ENCODE results near the gene SEZ6.
A peak's percentile ranks its signal among the peaks of the same experiment; 100 is the strongest.

The SEZ6 gene

DNA sequence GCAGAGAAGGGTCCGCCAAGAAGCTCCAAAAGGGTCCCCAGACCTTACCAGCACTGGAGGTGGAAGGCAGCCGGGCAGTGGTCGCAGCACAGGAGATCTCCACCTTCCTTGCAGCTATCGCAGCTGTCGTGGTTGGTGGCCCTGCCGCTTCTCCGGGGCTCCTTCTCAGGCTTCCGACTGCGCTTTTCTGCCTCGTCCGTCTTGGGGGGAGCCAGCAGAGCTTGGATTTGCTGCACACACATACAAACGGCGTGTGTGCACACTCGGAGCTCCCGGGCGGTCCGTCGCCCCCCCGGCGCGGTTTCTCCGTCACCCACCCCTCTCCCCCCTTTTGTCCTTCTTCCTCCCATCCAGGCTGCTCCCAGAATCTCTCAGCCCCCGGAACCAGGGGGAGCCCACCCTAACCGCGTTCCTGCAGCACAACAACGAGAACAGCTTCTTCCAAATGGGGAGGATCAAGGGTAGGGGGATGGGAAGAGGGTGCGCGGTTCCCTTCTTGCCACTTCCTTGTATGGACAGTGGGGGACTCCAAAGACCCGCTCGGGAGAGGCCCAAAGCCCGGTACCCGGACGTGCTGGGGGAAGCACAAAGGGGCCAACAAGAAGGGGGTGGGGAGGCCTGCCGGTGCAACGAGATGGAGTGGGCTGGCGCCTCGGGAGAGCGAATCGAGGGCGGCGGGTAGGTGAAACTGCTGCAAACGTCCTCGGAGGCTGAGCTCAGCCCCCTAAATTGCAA lies 55.6 kb downstream of the SEZ6 start:
- Mint-ChIP-seq H3K27ac (peak overlapping the region; percentile 97), H3K9me3 (no peaks in the 10 kb centered on the region), H3K4me1 (peaks cover 25% of the 10 kb centered on the region), H3K4me3 (no peak overlapping the region), H3K36me3 (peaks cover 52% of the 10 kb centered on the region)
- ATAC-seq (no peak), DNase-seq (ENCODE audit: low spot score in 2 of 2) (peak; percentile 22 to 80)

- ATAC-seq = no peak
- peak; percentile 44 to 87 for DNase-seq (ENCODE audit: low spot score in 2 of 2)
Observed at GRCh38 chr17:28949185-28950016, 56.4 kb downstream of the SEZ6 start.

GRCh38 chr17:28948873-28949184 lies 57.0 kb downstream of the SEZ6 start:
- Mint-ChIP-seq H3K36me3 (peaks cover 65% of the 10 kb centered on the region), H3K4me1 (peaks cover 37% of the 10 kb centered on the region), H3K27ac (peak overlapping the region; percentile 97), H3K9me3 (no peaks in the 10 kb centered on the region), H3K4me3 (no peak overlapping the region)
- ATAC-seq (no peak), DNase-seq (ENCODE audit: low spot score in 2 of 2) (no peak)

More at GRCh38 chr17:28949185-28950016, 56.4 kb downstream of the SEZ6 start:
- H3K4me3 Mint-ChIP-seq = no peak overlapping the region
- H3K9me3 Mint-ChIP-seq = no peaks in the 10 kb centered on the region
- peaks cover 59% of the 10 kb centered on the region for H3K36me3 Mint-ChIP-seq
- H3K27ac Mint-ChIP-seq = peak overlapping the region; percentile 97
- H3K4me1 Mint-ChIP-seq = peaks cover 31% of the 10 kb centered on the region

DNA sequence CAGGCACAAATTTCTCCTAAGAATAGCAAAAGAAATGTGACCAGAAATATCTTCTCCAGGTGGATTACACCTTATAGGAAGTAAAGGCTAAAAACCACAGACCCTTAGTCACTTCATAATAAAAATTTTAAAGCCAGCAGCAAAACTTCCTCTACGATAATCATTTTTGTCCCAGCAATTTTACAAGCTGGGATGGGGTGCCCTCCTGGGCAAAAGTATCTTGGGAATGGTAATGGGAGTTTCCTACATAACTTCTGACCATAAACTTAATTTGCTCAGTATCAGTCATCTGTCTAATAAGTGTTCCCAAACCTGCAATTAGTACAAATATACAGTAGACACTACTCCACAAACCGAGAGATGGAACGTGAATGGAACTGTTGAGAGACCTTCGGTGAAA lies 57.5 kb downstream of the SEZ6 start:
- Mint-ChIP-seq H3K4me1 (peaks cover 42% of the 10 kb centered on the region), H3K9me3 (no peaks in the 10 kb centered on the region), H3K36me3 (peaks cover 70% of the 10 kb centered on the region), H3K27ac (peak overlapping the region; percentile 97), H3K4me3 (no peak overlapping the region)
- no peak for DNase-seq (ENCODE audit: low spot score in 2 of 2)
- no peak for ATAC-seq

GRCh38 chr17:28947639-28948038 lies 58.2 kb downstream of the SEZ6 start:
- Mint-ChIP-seq H3K36me3 (peaks cover 77% of the 10 kb centered on the region), H3K4me3 (no peak overlapping the region), H3K9me3 (no peaks in the 10 kb centered on the region), H3K27ac (peak overlapping the region; percentile 97), H3K4me1 (peaks cover 46% of the 10 kb centered on the region)
- DNase-seq (ENCODE audit: low spot score in 2 of 2) = no peak
- no peak for ATAC-seq

GRCh38 chr17:28946239-28946638 lies 59.6 kb downstream of the SEZ6 start:
- ATAC-seq = peak; percentile 46
- H3K9me3 Mint-ChIP-seq = no peaks in the 10 kb centered on the region
- no peak for DNase-seq (ENCODE audit: low spot score in 2 of 2)
- H3K36me3 Mint-ChIP-seq = peaks cover 91% of the 10 kb centered on the region
- H3K4me1 Mint-ChIP-seq = peaks cover 56% of the 10 kb centered on the region
- no peak overlapping the region for H3K4me3 Mint-ChIP-seq
- H3K27ac Mint-ChIP-seq = peak overlapping the region; percentile 90

DNA sequence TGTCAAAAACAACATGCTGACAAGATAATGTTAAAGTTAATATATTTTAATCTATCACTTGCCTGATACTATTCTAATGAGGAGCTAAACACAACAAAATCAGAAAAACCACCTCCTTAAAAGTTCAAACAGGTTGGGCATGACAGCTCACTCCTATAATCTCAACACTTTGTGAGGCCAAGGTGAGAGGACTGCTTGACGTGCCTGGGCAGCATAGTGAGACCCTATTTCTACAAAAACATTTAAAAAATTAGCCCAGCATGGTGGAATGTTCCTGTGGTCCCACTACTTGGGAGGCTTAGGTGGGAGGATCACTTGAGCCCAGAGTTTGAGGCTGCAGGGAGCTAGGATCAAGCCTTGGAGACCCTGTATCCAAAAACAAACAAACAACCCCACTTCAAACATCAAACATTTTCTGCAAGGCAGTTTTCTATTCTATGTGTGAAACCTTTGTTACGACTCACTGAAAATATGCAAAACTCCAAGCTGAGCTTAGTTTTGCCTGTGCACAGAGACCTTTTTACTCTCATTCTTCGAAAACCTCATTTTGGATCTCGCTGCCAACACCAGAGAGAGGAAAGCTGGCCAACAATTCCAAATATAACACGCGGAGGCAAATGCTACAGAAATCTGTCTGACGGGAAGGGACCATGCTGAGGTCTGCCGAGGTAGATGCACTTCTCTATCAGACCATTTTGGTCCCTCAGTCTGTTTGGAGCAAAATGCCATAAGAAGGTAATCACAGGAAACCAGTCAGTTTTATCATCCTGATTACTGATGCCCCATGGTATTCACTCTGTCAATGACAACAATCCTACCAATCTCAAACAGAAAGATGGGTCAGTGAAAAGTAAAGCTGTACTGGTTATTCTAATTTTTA lies 60.7 kb downstream of the SEZ6 start:
- no peak for ATAC-seq
- H3K4me3 Mint-ChIP-seq = no peak overlapping the region

GRCh38 chr17:28944343-28944742 lies 61.5 kb downstream of the SEZ6 start:
- DNase-seq (ENCODE audit: low spot score in 2 of 2) = no peak
- no peak for ATAC-seq
- H3K36me3 Mint-ChIP-seq = peaks cover 93% of the 10 kb centered on the region
- no peak overlapping the region for H3K27ac Mint-ChIP-seq
- no peak overlapping the region for H3K4me3 Mint-ChIP-seq
- no peaks in the 10 kb centered on the region for H3K9me3 Mint-ChIP-seq
- peaks cover 69% of the 10 kb centered on the region for H3K4me1 Mint-ChIP-seq

More for the DNA sequence above, 60.7 kb downstream of the SEZ6 start:
- peak overlapping the region; percentile 90 for H3K27ac Mint-ChIP-seq
- DNase-seq (ENCODE audit: low spot score in 2 of 2) = no peak
- peaks cover 64% of the 10 kb centered on the region for H3K4me1 Mint-ChIP-seq
- H3K9me3 Mint-ChIP-seq = no peaks in the 10 kb centered on the region
- H3K36me3 Mint-ChIP-seq = peaks cover 94% of the 10 kb centered on the region

- Mint-ChIP-seq H3K9me3 (no peaks in the 10 kb centered on the region), H3K4me3 (no peak overlapping the region)
Observed at GRCh38 chr17:28942925-28943324, 62.9 kb downstream of the SEZ6 start.

DNA sequence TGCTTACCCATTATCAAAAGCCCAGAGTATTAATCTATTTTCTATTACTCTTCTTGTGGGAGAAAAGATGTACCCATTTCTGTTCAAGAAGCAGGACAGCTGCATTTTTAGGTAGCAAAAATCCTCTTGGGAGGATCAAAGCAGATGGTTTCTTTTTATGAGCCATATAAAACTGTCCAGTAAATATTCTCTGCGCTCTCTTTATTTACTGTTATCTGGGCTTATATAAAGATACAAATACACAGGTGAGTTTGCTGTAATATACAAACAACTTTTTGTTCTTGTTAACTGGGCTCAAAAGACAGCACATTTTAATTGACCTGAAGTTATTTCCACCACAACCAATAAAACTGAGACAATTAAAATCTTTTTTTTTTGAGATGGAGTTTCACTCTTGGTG lies 64.6 kb downstream of the SEZ6 start:
- DNase-seq (ENCODE audit: low spot score in 2 of 2) (no peak), ATAC-seq (no peak)
- H3K36me3 Mint-ChIP-seq = peaks cover 68% of the 10 kb centered on the region
- H3K4me3 Mint-ChIP-seq = no peak overlapping the region
- H3K4me1 Mint-ChIP-seq = peaks cover 73% of the 10 kb centered on the region
- no peaks in the 10 kb centered on the region for H3K9me3 Mint-ChIP-seq
- H3K27ac Mint-ChIP-seq = peak overlapping the region; percentile 32

More at GRCh38 chr17:28942925-28943324, 62.9 kb downstream of the SEZ6 start:
- Mint-ChIP-seq H3K4me1 (peaks cover 76% of the 10 kb centered on the region), H3K36me3 (peaks cover 82% of the 10 kb centered on the region), H3K27ac (peak overlapping the region; percentile 48)
- ATAC-seq (no peak), DNase-seq (ENCODE audit: low spot score in 2 of 2) (no peak)

GRCh38 chr17:28940675-28941074 lies 65.2 kb downstream of the SEZ6 start:
- Mint-ChIP-seq H3K9me3 (no peaks in the 10 kb centered on the region), H3K27ac (no peak overlapping the region), H3K4me3 (no peak overlapping the region), H3K4me1 (peaks cover 73% of the 10 kb centered on the region), H3K36me3 (peaks cover 67% of the 10 kb centered on the region)
- no peak for DNase-seq (ENCODE audit: low spot score in 2 of 2)
- no peak for ATAC-seq

GRCh38 chr17:28940142-28940541 lies 65.7 kb downstream of the SEZ6 start:
- DNase-seq (ENCODE audit: low spot score in 2 of 2) (no peak), ATAC-seq (peak; percentile 36)
- Mint-ChIP-seq H3K36me3 (peaks cover 62% of the 10 kb centered on the region), H3K4me1 (peaks cover 69% of the 10 kb centered on the region), H3K4me3 (no peak overlapping the region), H3K9me3 (no peaks in the 10 kb centered on the region), H3K27ac (no peak overlapping the region)

GRCh38 chr17:28938552-28938951 lies 67.3 kb downstream of the SEZ6 start:
- ATAC-seq (no peak), DNase-seq (ENCODE audit: low spot score in 2 of 2) (no peak)
- H3K27ac Mint-ChIP-seq = peak overlapping the region; percentile 30
- H3K36me3 Mint-ChIP-seq = peaks cover 59% of the 10 kb centered on the region
- H3K4me3 Mint-ChIP-seq = no peak overlapping the region
- H3K4me1 Mint-ChIP-seq = peaks cover 63% of the 10 kb centered on the region
- no peaks in the 10 kb centered on the region for H3K9me3 Mint-ChIP-seq

DNA sequence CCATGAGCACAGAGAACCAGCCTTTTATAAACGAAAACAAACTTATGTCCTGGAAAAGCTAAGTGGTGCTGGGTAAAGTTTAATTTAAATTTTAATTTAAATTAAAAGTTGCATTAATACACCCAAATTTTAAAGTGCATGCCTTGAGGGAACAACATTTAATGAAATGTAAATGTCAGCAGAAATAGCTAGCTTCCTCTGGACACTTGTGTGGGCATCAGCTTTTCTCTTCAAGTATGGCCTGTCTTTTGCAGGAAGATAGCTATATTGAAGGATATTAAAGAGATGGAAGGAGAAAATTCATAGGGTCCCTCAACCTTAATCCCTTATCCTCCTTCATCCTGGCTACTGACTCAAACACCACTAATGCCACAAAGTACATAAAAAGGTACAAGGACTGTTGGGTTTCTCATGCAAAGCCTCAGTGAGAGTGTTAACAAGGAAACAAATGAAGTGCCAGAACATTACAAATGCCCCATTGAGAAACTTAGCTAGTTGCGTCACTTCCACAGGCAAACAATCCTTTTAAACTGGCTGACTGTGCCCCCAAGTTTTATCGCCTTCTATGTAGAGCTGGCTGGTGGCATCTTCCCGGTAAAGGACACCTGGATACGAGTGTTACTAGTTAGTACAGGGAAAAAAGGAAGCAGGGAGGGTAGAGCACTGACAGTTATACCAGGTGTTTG lies 68.6 kb downstream of the SEZ6 start:
- peaks cover 46% of the 10 kb centered on the region for H3K36me3 Mint-ChIP-seq
- ATAC-seq (no peak), DNase-seq (ENCODE audit: low spot score in 2 of 2) (no peak)
- peak overlapping the region; percentile 29 for H3K27ac Mint-ChIP-seq
- H3K9me3 Mint-ChIP-seq = no peaks in the 10 kb centered on the region
- peaks cover 60% of the 10 kb centered on the region for H3K4me1 Mint-ChIP-seq
- H3K4me3 Mint-ChIP-seq = no peak overlapping the region

All from stimulated activated effector memory CD8-positive, alpha-beta T cell treated with anti-CD3 and anti-CD28 coated beads, Interleukin-12 subunit alpha, Interleukin-12 subunit beta, amount 100 ng/mL, for 72 hours (primary cell).